Muscle of leg (tissue), 11 donors: Measurements from ENCODE around the gene PLAGL1. TPM values are rescaled to one million over a fixed set of nuclear protein-coding genes. Genes with fewer than 3 reads are reported as not detected.
A peak's percentile ranks its signal among the peaks of the same experiment; 100 is the strongest.

ENCODE experiments used
- DNase-seq: peaks from one replicate; pipeline ENCODE4 v3.0.0; 2013
- H3K27ac ChIP-seq: one replicate; pipeline ENCODE4 v1.5.1; 2013; ENCODE audit warnings: mild to moderate bottlenecking, low read length, control low read depth
- H3K27me3 ChIP-seq: one replicate; pipeline ENCODE4 v1.6.1; 2013; ENCODE audit warnings: low read length; ENCODE audit not compliant: control insufficient read depth, insufficient read depth
- H3K36me3 ChIP-seq: one replicate; pipeline ENCODE4 v1.6.1; 2013; ENCODE audit warnings: low read length; ENCODE audit not compliant: control insufficient read depth, insufficient read depth
- H3K4me1 ChIP-seq: one replicate; pipeline ENCODE4 v1.6.1; 2013; ENCODE audit warnings: low read length; ENCODE audit not compliant: control insufficient read depth, insufficient read depth
- H3K4me3 ChIP-seq: one replicate; pipeline ENCODE4 v1.5.1; 2013; ENCODE audit warnings: low read length, control low read depth
- H3K9me3 ChIP-seq: replicated peaks from 2 replicates; pipeline ENCODE4 v1.6.1; 2013; ENCODE audit warnings: low read depth, low read length; ENCODE audit not compliant: control insufficient read depth
- WGBS: methylation state at CpG from one replicate; pipeline ENCODE4 v1.1.5; 2013; ENCODE audit warnings: missing lambda C conversion rate; ENCODE audit not compliant: insufficient coverage; 5-methylcytosine and 5-hydroxymethylcytosine counted together
- polyA plus RNA-seq, 8 donors: library from polyadenylated mRNA; unstranded; fragments of 120-200 nt; gene quantifications; one replicate each; pipeline versions ENCODE4 v1.2.1 to v1.2.3, GENCODE V29; 2013; ENCODE audit warnings: inconsistent platforms in 1 of 8, low replicate concordance in 1 of 8; ENCODE audit not compliant: insufficient read length in 8 of 8, insufficient read depth in 1 of 8
- total RNA-seq: library from RNA; stranded (reverse); fragments of 120-200 nt; gene quantifications from one replicate; pipeline ENCODE4 v1.2.4, GENCODE V29; 2013

Gene PLAGL1
- total and polyA plus RNA-seq, 9 donors = 105 to 298 (median 237) TPM

DNA sequence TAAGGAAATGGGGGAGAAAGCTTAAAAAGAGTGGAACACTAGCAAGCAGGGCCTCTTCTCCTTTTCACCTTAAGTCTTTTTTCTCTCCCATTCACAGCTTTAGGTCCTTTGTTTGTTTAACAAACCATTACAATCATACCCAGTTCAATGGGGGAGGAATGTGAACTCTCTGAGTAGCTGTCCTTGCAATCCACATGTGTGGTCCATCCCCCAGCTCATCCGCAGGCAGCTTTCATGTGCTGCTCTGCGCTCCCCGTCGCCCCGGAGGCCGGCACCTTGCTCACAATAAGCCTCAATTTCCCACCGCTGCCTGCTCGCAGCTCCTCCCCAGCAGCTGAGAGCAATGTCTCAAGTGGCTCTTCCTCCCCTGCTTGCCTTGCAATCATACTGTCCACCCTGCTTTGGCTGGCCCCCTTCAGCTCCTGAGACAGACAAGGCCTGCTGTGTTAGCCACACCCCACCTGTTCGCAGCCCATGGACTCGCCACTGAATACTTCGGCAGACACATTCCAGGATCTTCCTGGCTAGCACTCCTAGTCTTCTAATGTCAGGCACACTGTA, 49.1 kb downstream of the PLAGL1 start:
- Histone ChIP-seq H3K27me3 (no peaks in the 10 kb centered on the region), H3K9me3 (no peaks in the 10 kb centered on the region), H3K4me1 (peaks cover 45% of the 10 kb centered on the region), H3K27ac (peak overlapping the region; percentile 51), H3K36me3 (peaks cover 40% of the 10 kb centered on the region), H3K4me3 (no peak overlapping the region)
- WGBS = 46% methylated on average over 11 of the region's 11 CpGs
- DNase-seq = peak; percentile 66

DNA sequence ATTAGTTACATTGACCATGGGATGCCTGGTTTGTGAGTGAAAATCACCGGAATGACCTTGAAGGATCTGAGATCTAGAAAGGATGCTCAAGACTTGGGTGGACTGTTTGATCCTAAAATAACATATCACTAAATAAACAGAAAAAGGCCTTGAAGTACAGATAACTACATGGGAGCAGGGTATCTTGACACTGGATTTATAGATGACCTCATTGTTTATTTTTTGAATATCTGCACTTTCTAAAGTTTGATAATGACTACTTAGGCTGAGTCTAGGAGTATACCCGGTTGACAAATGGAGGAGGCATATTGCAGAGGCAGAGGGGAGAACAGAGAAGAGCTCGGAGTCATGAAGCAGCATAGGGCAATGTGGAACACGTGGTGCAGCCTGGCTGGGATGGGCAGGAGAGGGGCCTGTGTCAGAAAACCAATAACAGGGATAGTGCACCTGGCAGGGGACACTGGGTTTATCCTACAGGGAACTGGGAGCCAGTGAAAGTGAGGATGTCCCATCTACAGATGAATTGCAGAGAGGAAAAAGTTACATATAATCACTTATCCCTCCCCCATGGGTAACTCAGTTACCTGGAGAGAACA, 50.3 kb downstream of the PLAGL1 start:
- WGBS = 66% methylated on average over 3 of the region's 4 CpGs
- no peak overlapping the region for H3K4me3 ChIP-seq
- no peak overlapping the region for H3K27ac ChIP-seq
- no peaks in the 10 kb centered on the region for H3K27me3 ChIP-seq
- H3K9me3 ChIP-seq = no peaks in the 10 kb centered on the region
- no peak for DNase-seq
- H3K4me1 ChIP-seq = peaks cover 40% of the 10 kb centered on the region
- H3K36me3 ChIP-seq = peaks cover 40% of the 10 kb centered on the region

DNA sequence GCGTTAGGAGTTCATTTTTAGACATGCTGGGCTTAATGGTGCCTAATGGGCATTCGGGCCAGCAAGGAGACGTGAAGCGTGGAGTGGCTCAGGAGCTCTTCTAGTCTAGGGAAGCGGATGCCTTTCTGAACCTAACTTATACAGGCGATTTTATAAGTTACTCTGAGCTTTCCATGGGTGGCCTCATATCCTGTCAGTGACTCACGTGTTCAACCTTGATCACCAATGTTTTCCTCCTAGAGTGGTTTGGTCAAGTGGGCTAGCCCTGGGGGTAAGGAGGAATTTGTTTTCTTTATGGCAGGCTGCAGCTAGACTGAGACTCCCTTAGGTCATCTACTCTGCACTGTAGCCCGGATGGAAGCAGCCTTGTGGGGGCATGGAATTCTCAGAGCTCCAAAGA, 52.1 kb downstream of the PLAGL1 start:
- Histone ChIP-seq H3K36me3 (peaks cover 51% of the 10 kb centered on the region), H3K27ac (no peak overlapping the region), H3K4me1 (peaks cover 33% of the 10 kb centered on the region), H3K9me3 (no peaks in the 10 kb centered on the region), H3K27me3 (no peaks in the 10 kb centered on the region), H3K4me3 (no peak overlapping the region)
- DNase-seq = no peak
- 98% methylated on average over 4 of the region's 8 CpGs for WGBS

DNA sequence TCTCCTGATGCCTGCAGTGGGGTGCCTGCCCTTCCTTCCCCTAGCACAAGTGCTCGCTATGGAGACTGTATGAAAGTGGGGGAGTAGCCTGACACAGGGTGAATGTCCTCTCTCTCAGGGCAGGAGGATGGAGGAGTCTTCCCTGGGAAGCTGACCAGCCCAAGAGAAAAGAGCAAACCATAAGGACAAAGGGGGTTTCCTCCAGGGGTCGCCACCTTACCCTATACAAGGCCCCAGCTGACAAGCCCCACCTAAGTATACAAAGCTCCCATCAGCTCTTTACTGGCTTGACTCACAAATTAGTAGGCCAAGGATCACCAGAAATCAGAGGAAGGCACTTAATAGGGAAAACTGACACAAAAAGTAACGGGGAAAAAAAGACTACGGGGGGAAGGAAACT, 54.1 kb downstream of the PLAGL1 start:
- WGBS = no CpG with 5 or more reads among the region's 4 CpGs

DNA sequence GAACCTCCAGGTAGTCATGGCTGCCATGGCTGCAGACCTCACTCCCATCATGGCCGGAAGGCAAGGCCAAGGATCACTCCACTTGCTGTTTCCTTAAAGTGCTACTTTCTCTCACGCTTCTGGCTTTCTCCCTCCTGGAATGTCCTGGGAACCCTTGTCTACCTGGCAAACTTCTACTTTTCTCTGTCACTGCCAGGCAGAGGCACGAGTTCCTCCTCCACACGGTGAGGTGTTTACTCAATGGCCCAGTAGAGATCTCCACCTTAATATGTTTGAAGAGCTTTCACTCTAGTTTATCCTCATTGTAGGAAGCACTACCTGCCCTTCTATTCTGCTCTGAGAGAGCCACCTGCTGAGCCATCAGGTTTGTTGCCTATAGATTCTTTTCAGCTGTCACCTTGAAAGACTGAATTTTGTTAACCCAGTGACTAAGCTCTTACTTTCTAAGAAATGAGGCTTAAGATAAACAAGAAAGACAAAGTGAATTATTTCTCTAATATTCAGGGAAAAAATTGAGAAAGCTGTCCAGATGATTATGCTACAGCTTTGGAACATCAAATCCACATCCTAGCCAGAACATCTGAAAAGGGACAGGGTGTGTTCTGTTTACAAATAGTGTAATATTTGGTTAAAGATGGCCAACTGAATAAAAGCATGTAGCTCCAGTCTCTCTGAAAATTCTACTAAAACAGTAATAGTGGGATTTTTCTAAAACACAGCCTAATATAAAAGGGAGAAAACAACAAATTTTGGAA, 54.9 kb downstream of the PLAGL1 start:
- peak; percentile 87 for DNase-seq
- H3K36me3 ChIP-seq = peaks cover 66% of the 10 kb centered on the region
- 82% methylated on average over 2 of the region's 4 CpGs for WGBS
- no peaks in the 10 kb centered on the region for H3K27me3 ChIP-seq
- H3K27ac ChIP-seq = peak overlapping the region; percentile 49
- H3K9me3 ChIP-seq = no peaks in the 10 kb centered on the region
- H3K4me3 ChIP-seq = no peak overlapping the region
- peaks cover 13% of the 10 kb centered on the region for H3K4me1 ChIP-seq

More for the DNA sequence above, 54.1 kb downstream of the PLAGL1 start:
- DNase-seq = no peak
- Histone ChIP-seq H3K36me3 (peaks cover 59% of the 10 kb centered on the region), H3K4me1 (peaks cover 19% of the 10 kb centered on the region), H3K9me3 (no peaks in the 10 kb centered on the region), H3K4me3 (no peak overlapping the region), H3K27me3 (no peaks in the 10 kb centered on the region), H3K27ac (no peak overlapping the region)

DNA sequence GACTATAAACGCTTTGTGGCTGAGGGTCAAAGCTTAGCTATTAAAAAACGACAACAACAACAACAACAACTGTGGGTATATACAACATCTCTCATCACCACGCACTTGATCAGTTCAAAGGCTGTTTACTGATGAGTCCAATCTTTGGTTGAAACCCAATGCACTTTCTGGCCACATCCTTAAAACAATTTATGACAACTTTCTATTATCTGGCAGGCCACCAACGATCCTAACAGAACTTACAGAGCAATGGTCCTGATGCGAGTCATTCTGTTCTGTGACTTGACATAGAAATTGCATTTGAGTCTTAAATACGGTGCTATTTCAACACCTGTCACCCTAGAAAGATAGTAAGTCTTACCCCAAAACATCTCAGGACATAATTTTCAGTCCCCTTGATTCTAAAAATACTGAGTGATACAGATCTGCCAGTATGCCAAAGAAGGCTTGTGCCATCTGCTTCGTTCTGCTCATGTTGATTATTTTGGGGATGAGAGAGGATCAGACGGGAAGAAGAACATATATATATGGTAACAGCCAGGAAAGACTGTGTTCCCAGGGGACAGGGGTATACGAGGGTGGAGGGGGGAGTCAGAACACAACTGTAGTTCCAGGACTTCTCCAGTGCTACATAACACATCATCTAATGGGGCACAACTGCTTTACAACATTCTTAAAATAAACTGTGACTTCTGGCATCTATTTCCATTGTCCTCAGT, 55.8 kb downstream of the PLAGL1 start:
- H3K27me3 ChIP-seq = no peaks in the 10 kb centered on the region
- no peak overlapping the region for H3K4me3 ChIP-seq
- no peak for DNase-seq
- peaks cover 2% of the 10 kb centered on the region for H3K9me3 ChIP-seq
- peaks cover 10% of the 10 kb centered on the region for H3K4me1 ChIP-seq
- peak overlapping the region; percentile 49 for H3K27ac ChIP-seq
- H3K36me3 ChIP-seq = peaks cover 70% of the 10 kb centered on the region
- WGBS = 86% methylated on average over 5 of the region's 9 CpGs

DNA sequence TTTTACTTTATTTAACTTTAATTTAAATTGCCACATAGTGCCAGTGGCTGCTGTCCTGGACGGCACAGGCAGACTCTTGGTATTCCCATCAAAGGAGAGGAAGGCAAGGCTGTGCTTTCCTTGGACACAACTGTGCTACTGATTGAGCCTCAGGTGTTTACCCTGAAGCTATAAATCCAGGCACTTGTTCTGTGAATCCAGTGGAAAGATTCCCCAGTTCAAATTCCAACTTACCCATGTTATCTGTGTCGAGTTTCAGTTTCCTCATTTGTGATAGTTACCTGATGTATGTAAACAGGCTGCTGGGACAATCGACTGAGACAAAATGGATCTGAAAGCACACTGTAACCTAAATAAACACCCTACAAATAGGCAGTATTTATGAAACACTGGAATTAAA, 57.2 kb downstream of the PLAGL1 start:
- Histone ChIP-seq H3K4me3 (no peak overlapping the region), H3K36me3 (peaks cover 72% of the 10 kb centered on the region), H3K4me1 (peaks cover 9% of the 10 kb centered on the region), H3K27me3 (no peaks in the 10 kb centered on the region), H3K9me3 (peaks cover 5% of the 10 kb centered on the region), H3K27ac (no peak overlapping the region)
- no peak for DNase-seq
- WGBS = 88% methylated on average over 1 of the region's 3 CpGs

DNA sequence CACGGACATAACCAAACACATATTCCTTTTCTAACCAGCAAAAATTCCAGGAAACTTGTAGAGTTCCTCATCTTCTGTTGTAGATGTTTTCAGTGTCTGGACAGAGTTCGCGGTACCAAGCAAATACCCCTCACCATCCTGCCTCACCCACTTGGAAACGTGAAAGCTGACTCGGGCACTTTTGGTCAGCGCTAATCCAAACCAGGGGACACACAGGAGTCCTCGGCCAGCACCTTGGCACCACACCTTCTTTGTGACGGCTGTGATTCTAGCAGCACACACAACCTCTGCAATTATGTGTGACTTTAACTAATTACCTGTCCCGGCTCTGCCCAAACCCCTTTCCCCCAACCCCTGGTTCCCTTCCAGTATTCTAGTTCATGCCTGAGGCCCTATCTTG, 58.1 kb downstream of the PLAGL1 start:
- Histone ChIP-seq H3K9me3 (peaks cover 5% of the 10 kb centered on the region), H3K27me3 (no peaks in the 10 kb centered on the region), H3K4me1 (peaks cover 9% of the 10 kb centered on the region), H3K36me3 (peaks cover 71% of the 10 kb centered on the region), H3K27ac (no peak overlapping the region), H3K4me3 (no peak overlapping the region)
- DNase-seq = no peak
- 62% methylated on average over 6 of the region's 9 CpGs for WGBS

DNA sequence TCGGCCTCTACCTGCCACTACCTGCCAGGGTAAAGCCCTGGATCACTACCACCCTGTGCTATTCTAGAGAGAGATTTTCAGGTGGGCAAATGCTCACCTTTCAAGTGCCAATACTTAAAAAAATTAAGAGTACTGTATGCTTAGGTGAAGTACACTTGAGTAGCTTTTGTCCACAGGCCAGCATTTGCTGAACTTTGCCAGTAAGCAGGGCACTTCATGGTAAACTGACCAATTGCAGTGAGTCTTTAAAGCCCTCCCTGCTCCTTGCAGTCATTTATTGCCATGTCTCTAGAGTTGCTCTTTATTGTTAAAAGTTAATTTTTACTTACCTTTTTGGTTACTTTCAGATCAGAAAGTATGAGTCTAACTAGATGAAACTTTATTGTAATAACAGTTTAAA, 58.5 kb downstream of the PLAGL1 start:
- Histone ChIP-seq H3K27me3 (no peaks in the 10 kb centered on the region), H3K27ac (no peak overlapping the region), H3K36me3 (peaks cover 71% of the 10 kb centered on the region), H3K9me3 (peaks cover 5% of the 10 kb centered on the region), H3K4me1 (peaks cover 9% of the 10 kb centered on the region), H3K4me3 (no peak overlapping the region)
- DNase-seq = no peak
- WGBS = no CpG with 5 or more reads among the region's 1 CpG

DNA sequence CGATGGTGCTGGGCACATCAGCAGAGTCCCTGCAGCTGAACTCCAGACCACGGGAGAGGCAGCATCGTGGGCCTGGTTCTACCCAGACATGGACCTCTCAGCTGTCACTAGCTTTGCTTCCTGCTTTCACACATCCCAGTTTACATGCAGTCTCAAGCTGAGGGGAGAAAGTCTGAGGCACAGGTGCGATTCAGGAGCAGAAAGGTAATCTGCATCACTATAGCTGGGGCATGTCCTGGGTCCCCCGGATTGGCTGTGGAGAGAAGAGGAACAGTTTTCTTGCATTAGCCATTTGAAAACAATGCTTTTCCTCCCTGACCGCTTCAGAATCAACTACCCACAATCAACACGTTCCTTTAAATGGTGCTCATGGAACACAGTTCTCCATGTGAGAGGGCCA, 59.9 kb downstream of the PLAGL1 start:
- 92% methylated on average over 5 of the region's 7 CpGs for WGBS
- no peak overlapping the region for H3K27ac ChIP-seq
- H3K4me3 ChIP-seq = no peak overlapping the region
- H3K36me3 ChIP-seq = peaks cover 70% of the 10 kb centered on the region
- peaks cover 4% of the 10 kb centered on the region for H3K4me1 ChIP-seq
- no peak for DNase-seq
- H3K9me3 ChIP-seq = peaks cover 5% of the 10 kb centered on the region
- H3K27me3 ChIP-seq = no peaks in the 10 kb centered on the region
